K562 (cell line): ENCODE data around the gene IGSF21. TPM values are rescaled to one million over a fixed set of nuclear protein-coding genes. Genes with fewer than 3 reads are reported as not detected.

Source experiments
- ATAC-seq: fragments of 200-7000 bp; cut with Tn5 transposase; 3 replicates; pipeline ENCODE4 v1.9.1; 2020; ENCODE audit warnings: moderate library complexity
- BruUV-seq: library from RNA; stranded (reverse); fragments of 400-500 nt; replicated peaks from 2 replicates; lab custom pipeline; 2021; lab: Mats Ljungman, UMichigan
- CTCF ChIA-PET: fragments of 300-600 bp; formaldehyde crosslinking; extraction: SDS; loops from one replicate; lab custom pipeline; 2021; ENCODE audit warnings: low intra/inter-chr PET ratio; lab: Yijun Ruan, JAX
- POLR2A ChIA-PET: fragments of 300-600, 350-650 bp; sonication (Branson Sonifier 250); formaldehyde crosslinking; extraction: SDS; loops from one replicate; lab custom pipeline; 2021; ENCODE audit warnings: antibody characterized with exemption, inconsistent platforms; lab: Yijun Ruan, JAX
- DNase-seq, 4 experiments: peaks; one replicate each; pipeline versions ENCODE4 v3.0.0 to v3.0.0-alpha.2; 2011 to 2018; ENCODE audit warnings: low spot score in 3 of 4, mixed read lengths in 3 of 4; ENCODE audit errors: extremely low read depth in 1 of 4
- FAIRE-seq: peaks from 2 replicates; lab custom pipeline; 2011; peaks lifted over from hg19 to GRCh38; lab: Jason Lieb, UNC
- H2AFZ ChIP-seq: 2 replicates; pipeline ENCODE4 v1.6.0; 2011; ENCODE audit warnings: low read depth, low read length, control low read depth, inconsistent platforms
- H3K27ac ChIP-seq: fragments of 200-600 bp; 3 replicates; pipeline ENCODE4 v1.8.0; 2011; ENCODE audit warnings: low read depth, mild to moderate bottlenecking, control low read depth, inconsistent platforms, low read length, moderate library complexity, mixed read lengths; ENCODE audit errors: extremely low read depth
- H3K27me3 ChIP-seq, 2 experiments: fragments of 300-600 bp in 1 of 2; 2 replicates in 1 of 2; 3 replicates in 1 of 2; pipeline versions ENCODE4 v1.6.0 to v1.8.0; 2011; ENCODE audit warnings: inconsistent platforms in 2 of 2, low read length in 2 of 2, mild to moderate bottlenecking in 1 of 2, mixed read lengths in 1 of 2, moderate library complexity in 1 of 2; ENCODE audit not compliant: control insufficient read depth in 2 of 2, insufficient read depth in 2 of 2
- H3K36me3 ChIP-seq: fragments of 300-600 bp; 3 replicates; pipeline ENCODE4 v1.8.0; 2011; ENCODE audit warnings: mild to moderate bottlenecking, low read length, inconsistent platforms; ENCODE audit not compliant: control insufficient read depth, insufficient read depth
- H3K4me1 ChIP-seq, 2 experiments: fragments of 200-600 bp in 1 of 2; replicated peaks in 1 of 2; 2 replicates in 1 of 2; 3 replicates in 1 of 2; pipeline versions ENCODE4 v1.5.1 to v1.8.0; 2011; ENCODE audit warnings: inconsistent platforms in 2 of 2, low read length in 2 of 2, mild to moderate bottlenecking in 1 of 2, mixed read lengths in 1 of 2, moderate library complexity in 1 of 2; ENCODE audit not compliant: control insufficient read depth in 2 of 2, insufficient read depth in 2 of 2
- H3K4me2 ChIP-seq: 2 replicates; pipeline ENCODE4 v1.6.1; 2011; ENCODE audit warnings: low read length, control low read depth, inconsistent platforms, mixed read lengths; ENCODE audit not compliant: insufficient read depth
- H3K4me3 ChIP-seq: fragments of 200-600 bp; sonication (generic), shearing (Covaris generic); 2 replicates; pipeline ENCODE4 v1.5.1; 2016; ENCODE audit warnings: control low read depth, inconsistent platforms
- H3K79me2 ChIP-seq: fragments of 200-600 bp; 3 replicates; pipeline ENCODE4 v1.8.0; 2011; ENCODE audit warnings: low read length, inconsistent platforms; ENCODE audit not compliant: control insufficient read depth, insufficient read depth
- H3K9ac ChIP-seq, 2 experiments: 2 replicates each; pipeline versions ENCODE4 v1.6.0 to v1.6.1; 2011; ENCODE audit warnings: low read depth in 2 of 2, low read length in 2 of 2, control low read depth in 1 of 2, inconsistent platforms in 1 of 2, mild to moderate bottlenecking in 1 of 2, mixed read lengths in 1 of 2; ENCODE audit not compliant: insufficient read depth in 1 of 2
- H3K9me1 ChIP-seq: one replicate; pipeline ENCODE4 v1.6.0; 2011; ENCODE audit warnings: inconsistent platforms, mild to moderate bottlenecking, low read length, moderate library complexity; ENCODE audit not compliant: control insufficient read depth, insufficient read depth
- H3K9me3 ChIP-seq: replicated peaks from 2 replicates; pipeline ENCODE4 v1.5.1; 2011; ENCODE audit warnings: low read depth, low read length, inconsistent platforms; ENCODE audit not compliant: control insufficient read depth, insufficient read depth
- H4K20me1 ChIP-seq: replicated peaks from 2 replicates; pipeline ENCODE4 v1.6.1; 2011; ENCODE audit warnings: low read length, inconsistent platforms, mixed read lengths; ENCODE audit not compliant: control insufficient read depth, insufficient read depth
- ASH1L ChIP-seq: fragments of 450-650 bp; IDR thresholded peaks from 2 replicates; pipeline ENCODE4 v1.6.1; 2018; ENCODE audit warnings: borderline replicate concordance, mild to moderate bottlenecking, low read depth; ENCODE audit not compliant: partially characterized antibody
- BCOR ChIP-seq: fragments of 450-650 bp; IDR thresholded peaks from 2 replicates; pipeline ENCODE4 v1.6.1; 2016
- CHCHD3 ChIP-seq: fragments of 250-450 bp; sonication (Bioruptor Pico); IDR thresholded peaks from 2 replicates; pipeline ENCODE4 v2.1.2; 2022; ENCODE audit warnings: mild to moderate bottlenecking
- EP400 ChIP-seq: fragments of 450-650 bp; IDR thresholded peaks from 2 replicates; pipeline ENCODE4 v1.6.1; 2017; ENCODE audit warnings: antibody characterized with exemption, mild to moderate bottlenecking, moderate library complexity
- ESRRB ChIP-seq: fragments of 250-450 bp; sonication (Bioruptor Pico); IDR thresholded peaks from 2 replicates; pipeline ENCODE4 v1.5.0; 2020; ENCODE audit warnings: mild to moderate bottlenecking, moderate library complexity, borderline replicate concordance
- ETV1 ChIP-seq: fragments of 450-650 bp; conservative IDR thresholded peaks from 2 replicates; pipeline ENCODE4 v1.6.1; 2016; ENCODE audit warnings: missing genetic modification characterization, control low read depth, low read depth, missing compliant biosample characterization
- FOS ChIP-seq: IDR thresholded peaks from 3 replicates; pipeline ENCODE4 v1.6.1; 2011; ENCODE audit not compliant: insufficient read length; ENCODE audit errors: extremely low read depth
- HDGF ChIP-seq: fragments of 450-650 bp; IDR thresholded peaks from 2 replicates; pipeline ENCODE4 v1.6.1; 2016
- HNRNPLL ChIP-seq: fragments of 200-400 bp; formaldehyde crosslinking; IDR thresholded peaks from 2 replicates; pipeline ENCODE4 v1.6.1; 2017; ENCODE audit warnings: low read length, low read depth, mild to moderate bottlenecking; ENCODE audit not compliant: poor library complexity, severe bottlenecking
- PML ChIP-seq: IDR thresholded peaks from 2 replicates; pipeline ENCODE4 v1.6.1; 2012; ENCODE audit warnings: low read length, inconsistent platforms
- POLR2AphosphoS2 ChIP-seq: IDR thresholded peaks from 2 replicates; pipeline ENCODE4 v1.6.1; 2012; ENCODE audit warnings: low read length, improper control_type of control experiment
- RHOXF2B ChIP-seq: fragments of 250-450 bp; sonication (Bioruptor Pico); conservative IDR thresholded peaks from 2 replicates; pipeline ENCODE4 v1.5.1; 2021
- SMAD3 ChIP-seq: fragments of 450-650 bp; formaldehyde crosslinking; conservative IDR thresholded peaks from 2 replicates; pipeline ENCODE4 v1.4.0; 2020; ENCODE audit warnings: mild to moderate bottlenecking
- TCF7L2 ChIP-seq: fragments of 150-350 bp; IDR thresholded peaks from 2 replicates; pipeline ENCODE4 v1.6.1; 2016; ENCODE audit warnings: low read depth, mild to moderate bottlenecking, low read length, moderate library complexity
- TCFL5 ChIP-seq: fragments of 250-450 bp; sonication (Bioruptor Pico); conservative IDR thresholded peaks from 2 replicates; pipeline ENCODE4 v1.6.1; 2021; ENCODE audit warnings: mild to moderate bottlenecking, moderate library complexity, matching md5 sums
- ZBTB7A ChIP-seq: IDR thresholded peaks from 2 replicates; pipeline ENCODE4 v1.6.1; 2011; ENCODE audit warnings: low read depth, mild to moderate bottlenecking, low read length, moderate library complexity, borderline replicate concordance; ENCODE audit not compliant: control insufficient read depth
- ZBTB9 ChIP-seq: fragments of 450-650 bp; formaldehyde crosslinking; IDR thresholded peaks from 2 replicates; pipeline ENCODE4 v1.4.0; 2020; ENCODE audit warnings: mild to moderate bottlenecking, moderate library complexity
- ZNF212 ChIP-seq: fragments of 450-650 bp; formaldehyde crosslinking; IDR thresholded peaks from 2 replicates; pipeline ENCODE4 v1.4.0; 2020; ENCODE audit warnings: mild to moderate bottlenecking
- ZSCAN32 ChIP-seq: fragments of 450-650 bp; formaldehyde crosslinking; IDR thresholded peaks from 2 replicates; pipeline ENCODE4 v1.4.0; 2020; ENCODE audit warnings: mild to moderate bottlenecking, moderate library complexity
- WGBS: fragments of 100-300 bp; shearing (Covaris generic); methylation state at CpG from one replicate; pipeline ENCODE4 v1.1.6; 2016; ENCODE audit warnings: low coverage, mixed read lengths; ENCODE audit not compliant: insufficient coverage; ENCODE audit errors: missing lambda C conversion rate; 5-methylcytosine and 5-hydroxymethylcytosine counted together
- in situ Hi-C: fragments of 300-500 bp; cut with MboI; formaldehyde crosslinking; loops from 4 replicates; pipeline ENCODE4 v1.15.0; 2018; ENCODE audit warnings: inconsistent platforms, mixed read lengths
- intact Hi-C: fragments of 100-400 bp; cut with micrococcal nuclease; formaldehyde crosslinking; loops from 2 replicates; pipeline ENCODE4 v1.14.2; 2022
- polyA plus RNA-seq, 8 experiments: library from polyadenylated mRNA; depleted of rRNA in 4 of 8; stranded (reverse) in 5 of 8; unstranded in 3 of 8; fragments of >200 nt; fragmentation: Nextera tagmentation in 2 of 8; fragmentation: Illumina TruSeq in 1 of 8; extraction: Ambion mirVana in 2 of 8; extraction: Trizol in 1 of 8; gene quantifications; 2 replicates each; pipeline versions ENCODE4 v1.2.1 to v1.2.3, GENCODE V29; 2011 to 2014; ENCODE audit warnings: inconsistent platforms in 1 of 8, missing spikeins in 1 of 8
- total RNA-seq, 7 experiments: library from RNA; depleted of rRNA in 6 of 7; stranded (reverse); fragments of >200 nt in 6 of 7; fragmentation: Illumina TruSeq in 2 of 7; extraction: Trizol in 2 of 7; gene quantifications; 2 replicates each; pipeline versions ENCODE4 v1.2.1 to v1.2.3, GENCODE V29; 2011 to 2021; ENCODE audit warnings: low replicate concordance in 1 of 7

Gene IGSF21
- total and polyA plus RNA-seq, 9 of the 15 experiments (the other 6 are each of a cell fraction or from before 2014, with no cell fraction given), result not detected

- H3K4me3 ChIP-seq, result no peak overlapping the region
- no peak overlapping the region for H3K9ac ChIP-seq
- BruUV-seq, result no TSS peak
- ChIA-PET CTCF (no interaction called here), POLR2A (no interaction called here)
- no peaks in the 10 kb centered on the region for H3K36me3 ChIP-seq
- H3K27me3 ChIP-seq, result peaks cover 0 to 8% of the 10 kb centered on the region in 2 experiments; a peak in 1 of 5 replicates
- WGBS, result 0% methylated on average over 6 of the region's 6 CpGs
- no peaks in the 10 kb centered on the region for H3K4me1 ChIP-seq
- H3K27ac ChIP-seq, result no peak overlapping the region
- no peak for ATAC-seq
- no peak for TF ChIP-seq ZBTB7A
- no peak for TF ChIP-seq EP400
- no peak for TF ChIP-seq FOS
- no peak for TF ChIP-seq RHOXF2B
- no peak for TF ChIP-seq HDGF
- no peak for TF ChIP-seq HNRNPLL
- TF ChIP-seq PML, result no peak
- no peak for TF ChIP-seq ESRRB
- TF ChIP-seq ASH1L, result no peak
- no peak for TF ChIP-seq TCFL5 (CRISPR knock-in tag)
- no peak for TF ChIP-seq ZSCAN32 (CRISPR knock-in tag)
- TF ChIP-seq BCOR, result no peak
- TF ChIP-seq ZBTB9 (CRISPR knock-in tag), result no peak
- TF ChIP-seq SMAD3, result no peak
- TF ChIP-seq POLR2AphosphoS2, result no peak
- TF ChIP-seq ZNF212 (CRISPR knock-in tag), result no peak
- TF ChIP-seq CHCHD3 (CRISPR knock-in tag), result no peak
- TF ChIP-seq ETV1, result no peak
- no peak for TF ChIP-seq TCF7L2
- H3K9me1 ChIP-seq, result no peaks in the 10 kb centered on the region
- no peak for DNase-seq
- H2AFZ ChIP-seq, result no peak overlapping the region
- intact Hi-C loops, result no loop called here
- in situ Hi-C loops, result no loop called here
- no peaks in the 10 kb centered on the region for H3K9me3 ChIP-seq
- no peak overlapping the region for H3K4me2 ChIP-seq
- H3K79me2 ChIP-seq, result no peaks in the 10 kb centered on the region
- FAIRE-seq, result no peak
- peaks cover 8% of the 10 kb centered on the region; the same call in 1 of the 2 replicates for H4K20me1 ChIP-seq
These were observed 155.1 kb downstream of the IGSF21 start for GRCh38 chr1:18262726-18263125.
